ENCODE measurements around the gene PTGIS. TPM values are rescaled to one million over a fixed set of nuclear protein-coding genes. Genes with fewer than 3 reads are reported as not detected.
A peak's percentile ranks its signal among the peaks of the same experiment; 100 is the strongest.

PTGIS gene
- total RNA-seq, 2 experiments from 2014 or later = 0.21 to 0.43 TPM

- no peaks in the 10 kb centered on the region for H3K9me3 Mint-ChIP-seq (ENCODE audit: low read depth)
- intact Hi-C loops (cut with DNase I, micrococcal nuclease) = loop anchor here in 1 of 2 experiments (1.0 kb wide), 1 partner anchor 174 kb away; no protein-coding TSS in a partner anchor
- ATAC-seq (no peak), DNase-seq (peak; percentile 8)
- peaks cover 30% of the 10 kb centered on the region for H3K27me3 Mint-ChIP-seq
- H3K4me3 Mint-ChIP-seq = no peak overlapping the region
- no peak overlapping the region for H3K27ac Mint-ChIP-seq
- peaks cover 2% of the 10 kb centered on the region for H3K4me1 Mint-ChIP-seq
- no peaks in the 10 kb centered on the region for H3K36me3 Mint-ChIP-seq (ENCODE audit: low read depth)
- CTCF ChIA-PET = interaction anchor here (0.6 to 2.0 kb wide), 8 partner anchors 33 to 185 kb away, joined by 3 to 5 read pairs (median 4); no protein-coding TSS in a partner anchor
- POLR2A ChIA-PET = no interaction called here
These were observed 59.3 kb downstream of the PTGIS start for GRCh38 chr20:49508435-49509199.

GRCh38 chr20:49507741-49508434 is 60.0 kb downstream of the PTGIS start:
- CTCF ChIA-PET = interaction anchor here (0.6 to 2.0 kb wide), 11 partner anchors 8 to 185 kb away, joined by 3 to 5 read pairs (median 4); no protein-coding TSS in a partner anchor
- Mint-ChIP-seq H3K36me3 (ENCODE audit: low read depth) (no peaks in the 10 kb centered on the region), H3K27ac (no peak overlapping the region), H3K4me3 (no peak overlapping the region), H3K4me1 (peaks cover 2% of the 10 kb centered on the region), H3K9me3 (ENCODE audit: low read depth) (no peaks in the 10 kb centered on the region), H3K27me3 (peaks cover 30% of the 10 kb centered on the region)
- no peak for DNase-seq
- intact Hi-C loops (cut with DNase I, micrococcal nuclease) = loop anchor here in 1 of 2 experiments (1.0 kb wide), 1 partner anchor 174 kb away; no protein-coding TSS in a partner anchor
- POLR2A ChIA-PET = no interaction called here
- ATAC-seq = no peak

GRCh38 chr20:49505518-49505917 is 62.4 kb downstream of the PTGIS start:
- no peak for ATAC-seq
- Mint-ChIP-seq H3K27me3 (peaks cover 27% of the 10 kb centered on the region), H3K4me3 (no peak overlapping the region), H3K4me1 (peaks cover 2% of the 10 kb centered on the region), H3K9me3 (ENCODE audit: low read depth) (no peaks in the 10 kb centered on the region), H3K36me3 (ENCODE audit: low read depth) (no peaks in the 10 kb centered on the region), H3K27ac (no peak overlapping the region)
- no peak for DNase-seq
- CTCF ChIA-PET = interaction anchor here (0.9 to 1.1 kb wide), 3 partner anchors 12 to 175 kb away, joined by 3 read pairs; no protein-coding TSS in a partner anchor
- POLR2A ChIA-PET = no interaction called here
- intact Hi-C loops (cut with DNase I, micrococcal nuclease) = no loop called here

DNA sequence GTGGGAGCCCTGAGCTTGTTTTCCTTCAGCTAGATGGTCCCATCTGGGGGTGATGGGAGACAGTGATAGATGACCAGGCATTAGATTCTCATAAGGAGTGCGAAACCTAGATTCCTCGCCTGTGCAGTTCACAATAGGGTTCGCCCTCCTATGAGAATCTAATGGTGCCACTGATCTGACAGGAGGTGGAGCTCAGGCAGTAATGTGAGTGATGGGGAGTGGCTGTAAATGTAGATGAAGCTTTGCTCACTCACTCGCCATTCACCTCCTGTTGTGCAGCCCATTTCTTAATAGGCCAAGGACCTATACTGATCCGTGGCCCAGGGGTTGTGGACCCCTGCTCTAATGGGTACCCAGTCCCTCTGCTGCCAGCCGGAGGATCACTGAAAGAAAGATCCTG is 64.8 kb downstream of the PTGIS start:
- CTCF ChIA-PET = no interaction called here

GRCh38 chr20:49501917-49502316 is 66.0 kb downstream of the PTGIS start:
- intact Hi-C loops (cut with DNase I, micrococcal nuclease) = no loop called here
- no peak for ATAC-seq
- no peak for DNase-seq
- H3K27me3 Mint-ChIP-seq = peaks cover 21% of the 10 kb centered on the region
- ChIA-PET POLR2A (interaction anchor here (0.7 kb wide), 1 partner anchor 88 kb away, joined by 10 read pairs; no protein-coding TSS in a partner anchor), CTCF (no interaction called here)
- no peaks in the 10 kb centered on the region for H3K36me3 Mint-ChIP-seq (ENCODE audit: low read depth)
- no peaks in the 10 kb centered on the region for H3K4me1 Mint-ChIP-seq
- no peak overlapping the region for H3K27ac Mint-ChIP-seq
- no peaks in the 10 kb centered on the region for H3K9me3 Mint-ChIP-seq (ENCODE audit: low read depth)
- no peak overlapping the region for H3K4me3 Mint-ChIP-seq

More for the DNA sequence above, 64.8 kb downstream of the PTGIS start:
- H3K4me1 Mint-ChIP-seq = no peaks in the 10 kb centered on the region
- ATAC-seq (no peak), DNase-seq (no peak)
- no peak overlapping the region for H3K27ac Mint-ChIP-seq
- peaks cover 24% of the 10 kb centered on the region for H3K27me3 Mint-ChIP-seq
- no peaks in the 10 kb centered on the region for H3K36me3 Mint-ChIP-seq (ENCODE audit: low read depth)
- intact Hi-C loops (cut with DNase I, micrococcal nuclease) = no loop called here
- H3K4me3 Mint-ChIP-seq = no peak overlapping the region
- POLR2A ChIA-PET = no interaction called here
- no peaks in the 10 kb centered on the region for H3K9me3 Mint-ChIP-seq (ENCODE audit: low read depth)

DNA sequence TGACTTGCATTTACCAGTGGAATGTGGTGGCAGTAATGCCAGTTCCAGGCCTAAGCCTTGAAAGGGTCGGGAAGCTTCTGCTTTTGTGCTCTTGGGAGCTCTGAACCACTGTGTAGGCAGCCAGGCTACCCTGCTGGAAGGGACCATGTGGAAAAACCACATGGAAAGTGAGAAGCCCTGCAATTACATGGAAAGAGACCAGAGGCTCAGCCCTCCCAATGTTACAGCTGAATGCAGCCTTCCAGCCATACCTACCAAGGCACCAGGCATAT is 70.6 kb downstream of the PTGIS start:
- DNase-seq (no peak), ATAC-seq (no peak)
- CTCF ChIA-PET = interaction anchor here (1.2 to 1.3 kb wide), 2 partner anchors 14 to 113 kb away, joined by 4 to 5 read pairs; no protein-coding TSS in a partner anchor
- Mint-ChIP-seq H3K4me1 (no peaks in the 10 kb centered on the region), H3K27me3 (peaks cover 22% of the 10 kb centered on the region), H3K27ac (no peak overlapping the region), H3K36me3 (ENCODE audit: low read depth) (no peaks in the 10 kb centered on the region), H3K9me3 (ENCODE audit: low read depth) (no peaks in the 10 kb centered on the region), H3K4me3 (no peak overlapping the region)
- intact Hi-C loops (cut with DNase I, micrococcal nuclease) = no loop called here
- POLR2A ChIA-PET = no interaction called here

- Mint-ChIP-seq H3K4me1 (no peaks in the 10 kb centered on the region), H3K9me3 (ENCODE audit: low read depth) (no peaks in the 10 kb centered on the region), H3K27ac (no peak overlapping the region), H3K4me3 (no peak overlapping the region), H3K36me3 (ENCODE audit: low read depth) (no peaks in the 10 kb centered on the region), H3K27me3 (peaks cover 25% of the 10 kb centered on the region)
- ChIA-PET POLR2A (no interaction called here), CTCF (interaction anchor here (1.2 to 1.3 kb wide), 3 partner anchors 13 to 167 kb away, joined by 4 to 5 read pairs (median 4); no protein-coding TSS in a partner anchor)
- DNase-seq = no peak
- intact Hi-C loops (cut with DNase I, micrococcal nuclease) = no loop called here
- no peak for ATAC-seq
These were observed 71.2 kb downstream of the PTGIS start for GRCh38 chr20:49496553-49497397.

- no peak for ATAC-seq
- Mint-ChIP-seq H3K36me3 (ENCODE audit: low read depth) (no peaks in the 10 kb centered on the region), H3K9me3 (ENCODE audit: low read depth) (no peaks in the 10 kb centered on the region), H3K4me3 (no peak overlapping the region), H3K4me1 (no peaks in the 10 kb centered on the region), H3K27ac (no peak overlapping the region), H3K27me3 (peaks cover 26% of the 10 kb centered on the region)
- intact Hi-C loops (cut with DNase I, micrococcal nuclease) = no loop called here
- no peak for DNase-seq
- CTCF ChIA-PET = interaction anchor here (1.2 kb wide), 2 partner anchors 12 to 166 kb away, joined by 4 to 5 read pairs; no protein-coding TSS in a partner anchor
- POLR2A ChIA-PET = no interaction called here
These were observed 71.9 kb downstream of the PTGIS start for GRCh38 chr20:49496043-49496442.

DNA sequence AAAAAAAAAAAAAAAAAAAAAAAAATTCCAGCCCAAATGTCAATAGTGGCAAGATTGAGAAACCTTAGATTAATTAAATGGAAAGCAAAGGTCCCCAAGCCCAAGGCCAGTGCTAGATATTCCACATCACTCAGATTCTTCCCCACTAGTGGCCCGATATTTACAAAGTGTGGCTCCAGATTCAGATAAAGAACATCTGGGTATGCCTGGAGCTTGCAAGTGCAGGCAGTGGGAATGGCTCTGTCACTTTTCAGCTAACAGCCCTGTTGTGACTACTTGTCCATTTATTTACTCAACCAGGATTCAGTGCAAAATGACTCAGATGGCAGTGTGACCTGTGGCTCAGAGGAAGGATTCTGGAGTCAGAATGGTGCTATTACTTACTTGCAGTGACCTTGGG is 77.2 kb downstream of the PTGIS start:
- ATAC-seq (no peak), DNase-seq (no peak)
- H3K36me3 Mint-ChIP-seq (ENCODE audit: low read depth) = no peaks in the 10 kb centered on the region
- intact Hi-C loops (cut with DNase I, micrococcal nuclease) = no loop called here
- no peak overlapping the region for H3K4me3 Mint-ChIP-seq
- ChIA-PET POLR2A (no interaction called here), CTCF (interaction anchor here (1.0 kb wide), 1 partner anchor 10 kb away, joined by 3 read pairs; no protein-coding TSS in a partner anchor)
- H3K4me1 Mint-ChIP-seq = no peaks in the 10 kb centered on the region
- H3K27ac Mint-ChIP-seq = no peak overlapping the region
- peaks cover 39% of the 10 kb centered on the region for H3K27me3 Mint-ChIP-seq
- H3K9me3 Mint-ChIP-seq (ENCODE audit: low read depth) = peaks cover 4% of the 10 kb centered on the region

DNA sequence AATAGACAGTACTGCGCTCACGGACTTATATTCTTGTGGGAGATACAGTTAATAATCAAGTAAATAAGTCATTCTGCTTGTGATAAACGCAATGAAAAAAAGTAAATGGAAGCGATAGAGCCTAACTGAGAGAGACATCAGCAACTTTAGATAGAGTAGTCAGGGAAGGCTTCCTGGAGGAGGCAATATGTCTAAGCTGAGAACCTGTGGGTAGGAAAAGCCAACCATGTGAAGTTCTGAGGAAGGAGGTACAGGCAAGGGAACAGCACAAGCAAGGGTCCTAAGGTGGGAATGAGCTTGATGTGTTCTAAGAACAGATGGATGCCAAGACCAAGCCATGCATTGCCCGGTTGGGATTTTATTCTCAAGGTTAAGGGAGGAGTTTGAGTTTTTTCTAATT is 78.2 kb downstream of the PTGIS start:
- DNase-seq = no peak
- H3K27me3 Mint-ChIP-seq = peaks cover 45% of the 10 kb centered on the region
- POLR2A ChIA-PET = no interaction called here

DNA sequence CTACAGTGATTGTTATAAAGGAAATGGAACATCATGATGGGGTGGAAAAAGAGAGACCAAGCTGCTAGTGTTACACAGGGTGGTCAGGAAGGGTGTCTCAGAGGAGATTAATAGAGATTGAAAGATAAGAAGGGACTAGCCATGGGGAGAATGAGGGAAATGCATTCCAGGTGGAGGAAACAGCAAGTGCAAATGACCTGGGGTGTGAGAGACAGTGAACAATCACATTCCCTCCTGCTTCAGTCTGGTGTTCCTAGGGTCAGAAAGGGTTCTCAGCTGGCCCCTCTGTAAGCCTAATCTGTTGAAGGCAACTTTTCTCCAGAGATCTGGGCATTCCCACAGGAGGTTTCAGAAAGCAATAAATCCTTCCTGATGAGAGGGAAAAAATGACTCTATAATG is 81.9 kb downstream of the PTGIS start:
- peaks cover 53% of the 10 kb centered on the region for H3K27me3 Mint-ChIP-seq
- ChIA-PET CTCF (interaction anchor here (1.4 to 3.3 kb wide), 2 partner anchors 102 to 151 kb away, joined by 5 to 22 read pairs; no protein-coding TSS in a partner anchor), POLR2A (no interaction called here)
- H3K4me1 Mint-ChIP-seq = peaks cover 6% of the 10 kb centered on the region
- no peak overlapping the region for H3K27ac Mint-ChIP-seq
- DNase-seq = no peak
- peaks cover 4% of the 10 kb centered on the region for H3K9me3 Mint-ChIP-seq (ENCODE audit: low read depth)
- no peaks in the 10 kb centered on the region for H3K36me3 Mint-ChIP-seq (ENCODE audit: low read depth)
- no peak for ATAC-seq
- H3K4me3 Mint-ChIP-seq = no peak overlapping the region
- intact Hi-C loops (cut with DNase I, micrococcal nuclease) = no loop called here

More for the DNA sequence above, 78.2 kb downstream of the PTGIS start:
- Mint-ChIP-seq H3K27ac (no peak overlapping the region), H3K4me3 (no peak overlapping the region), H3K4me1 (peaks cover 2% of the 10 kb centered on the region), H3K36me3 (ENCODE audit: low read depth) (no peaks in the 10 kb centered on the region), H3K9me3 (ENCODE audit: low read depth) (peaks cover 4% of the 10 kb centered on the region)
- intact Hi-C loops (cut with DNase I, micrococcal nuclease) = no loop called here
- CTCF ChIA-PET = no interaction called here
- ATAC-seq = no peak

All from activated CD4-positive, alpha-beta T cell treated with anti-CD3 and anti-CD28 coated beads for 36 hours (primary cell).